Type B pancreatic cell (in vitro differentiated cells): ENCODE data around the gene GABRR1. TPM values are rescaled to one million over a fixed set of nuclear protein-coding genes. Genes with fewer than 3 reads are reported as not detected.
"Not testable (repeated sequence)": the region's sequence is repeated elsewhere in the genome, so short reads cannot be mapped to it uniquely, and the experiment has no call there.

Experiments used
- DNase-seq: peaks from one replicate; pipeline ENCODE4 v3.0.0; 2021; ENCODE audit warnings: mixed read lengths; ENCODE audit not compliant: unreplicated experiment; ENCODE audit errors: extremely low spot score
- H3K27ac Mint-ChIP-seq: 2 replicates; pipeline ENCODE4 v1.8.0; 2021; ENCODE audit warnings: mild to moderate bottlenecking, mixed read lengths
- H3K27me3 Mint-ChIP-seq: 2 replicates; pipeline ENCODE4 v1.8.0; 2021; ENCODE audit warnings: mixed read lengths
- H3K36me3 Mint-ChIP-seq: 2 replicates; pipeline ENCODE4 v1.8.0; 2021; ENCODE audit warnings: mixed read lengths
- H3K4me1 Mint-ChIP-seq: one replicate; pipeline ENCODE4 v1.8.0; 2021; ENCODE audit warnings: mixed read lengths; ENCODE audit not compliant: unreplicated experiment
- H3K4me3 Mint-ChIP-seq: 2 replicates; pipeline ENCODE4 v1.8.0; 2021; ENCODE audit warnings: mild to moderate bottlenecking, mixed read lengths
- H3K9me3 Mint-ChIP-seq: 2 replicates; pipeline ENCODE4 v1.8.0; 2021; ENCODE audit warnings: mixed read lengths
- CTCF ChIP-seq: fragments of 200-600 bp; sonication (generic); conservative IDR thresholded peaks from 2 replicates; pipeline ENCODE4 v1.5.0; 2021; ENCODE audit warnings: antibody characterized with exemption, mild to moderate bottlenecking
- total RNA-seq: library from RNA; stranded (reverse); gene quantifications from 2 replicates; pipeline ENCODE4 v1.2.1, GENCODE V29; 2021; ENCODE audit warnings: low replicate concordance

GABRR1 gene
- total RNA-seq, 1 donor from 2014 or later = not detected

GRCh38 chr6:89131599-89131998, 85.6 kb downstream of the GABRR1 start:
- H3K27ac Mint-ChIP-seq = no peak overlapping the region
- peaks cover 6% of the 10 kb centered on the region for H3K9me3 Mint-ChIP-seq
- peaks cover 7% of the 10 kb centered on the region for H3K36me3 Mint-ChIP-seq
- TF ChIP-seq CTCF = no peak
- no peaks in the 10 kb centered on the region for H3K27me3 Mint-ChIP-seq
- H3K4me3 Mint-ChIP-seq = no peak overlapping the region
- no peak for DNase-seq
- no peaks in the 10 kb centered on the region for H3K4me1 Mint-ChIP-seq

GRCh38 chr6:89128256-89128671, 88.9 kb downstream of the GABRR1 start:
- not testable (repeated sequence) for H3K36me3 Mint-ChIP-seq, H3K27ac Mint-ChIP-seq, H3K4me1 Mint-ChIP-seq, H3K9me3 Mint-ChIP-seq, DNase-seq, H3K27me3 Mint-ChIP-seq, H3K4me3 Mint-ChIP-seq

Other genes with a start within 250 kb of the GABRR1 start
- 140 and 150 TPM in 2 replicates for gene PNRC1, start 136.6 kb downstream of the GABRR1 start, total RNA-seq
- 3.9 and 10.5 TPM in 2 replicates for gene SRSF12, start 99.3 kb downstream of the GABRR1 start, total RNA-seq
- 10.3 and 15.3 TPM in 2 replicates for gene PM20D2, start 71.3 kb downstream of the GABRR1 start, total RNA-seq
- gene GABRR2, start 97.9 kb upstream of the GABRR1 start, total RNA-seq = 0.92 TPM in 1 of 2 replicates, not detected in the other
- 30.6 and 32.0 TPM in 2 replicates for gene UBE2J1, start 135.4 kb upstream of the GABRR1 start, total RNA-seq
- gene RRAGD, start 194.9 kb upstream of the GABRR1 start, total RNA-seq = 18.0 and 19.7 TPM in 2 replicates
- gene ANKRD6, start 215.8 kb upstream of the GABRR1 start, total RNA-seq = 33.0 and 34.0 TPM in 2 replicates